SU-DHL-6 (cell line): ENCODE results near the gene MNAT1.

Experiments used
- CTCF ChIP-seq: fragments of 200-600 bp; sonication (generic); IDR thresholded peaks from one replicate; pipeline ENCODE4 v1.5.1; 2017; ENCODE audit warnings: antibody characterized with exemption, mild to moderate bottlenecking, low read length, moderate library complexity; ENCODE audit not compliant: insufficient read depth, poor library complexity, severe bottlenecking
- EZH2phosphoT487 ChIP-seq: fragments of 200-600 bp; sonication (generic), shearing (Covaris generic); conservative IDR thresholded peaks from 2 replicates; pipeline ENCODE4 v1.6.1; 2018; ENCODE audit warnings: mild to moderate bottlenecking, antibody characterized with exemption, low read length, moderate library complexity, mixed read lengths

- TF ChIP-seq CTCF (no peak), EZH2phosphoT487 (no peak)
Observed at GRCh38 chr14:60867503-60868172, 133.1 kb downstream of the MNAT1 start.
